HUES6 (cell line): ENCODE measurements around the gene NOP10.
"Not testable (repeated sequence)": the region's sequence is repeated elsewhere in the genome, so short reads cannot be mapped to it uniquely, and the experiment has no call there.

Experiments used
- H3K27ac ChIP-seq: 2 replicates; pipeline ENCODE4 v1.7.0; 2013; ENCODE audit warnings: low read depth, mild to moderate bottlenecking, low read length, inconsistent platforms
- H3K27me3 ChIP-seq: 2 replicates; pipeline ENCODE4 v1.6.1; 2013; ENCODE audit warnings: low read length; ENCODE audit not compliant: control insufficient read depth, insufficient read depth
- H3K36me3 ChIP-seq: 2 replicates; pipeline ENCODE4 v1.6.1; 2013; ENCODE audit warnings: low read length; ENCODE audit not compliant: control insufficient read depth, insufficient read depth
- H3K4me1 ChIP-seq: 2 replicates; pipeline ENCODE4 v1.6.1; 2013; ENCODE audit warnings: low read length; ENCODE audit not compliant: control insufficient read depth, insufficient read depth
- H3K4me3 ChIP-seq: 2 replicates; pipeline ENCODE4 v1.5.1; 2013; ENCODE audit warnings: low read depth, low read length
- H3K9ac ChIP-seq: one replicate; pipeline ENCODE4 v1.6.1; 2013; ENCODE audit warnings: mild to moderate bottlenecking, low read length
- H3K9me3 ChIP-seq: 2 replicates; pipeline ENCODE4 v1.6.1; 2013; ENCODE audit warnings: low read depth, low read length; ENCODE audit not compliant: control insufficient read depth, insufficient read depth

The NOP10 gene

GRCh38 chr15:34358367-34358766, 15.4 kb upstream of the NOP10 start:
- no peaks in the 10 kb centered on the region for H3K9me3 ChIP-seq
- H3K27me3 ChIP-seq, result no peaks in the 10 kb centered on the region
- no peak overlapping the region for H3K9ac ChIP-seq
- no peak overlapping the region for H3K27ac ChIP-seq
- no peak overlapping the region for H3K4me3 ChIP-seq
- no peaks in the 10 kb centered on the region for H3K4me1 ChIP-seq
- H3K36me3 ChIP-seq, result peaks cover 82% of the 10 kb centered on the region

GRCh38 chr15:34357653-34358052, 14.7 kb upstream of the NOP10 start:
- H3K9ac ChIP-seq, result no peak overlapping the region
- H3K27me3 ChIP-seq, result no peaks in the 10 kb centered on the region
- peaks cover 76% of the 10 kb centered on the region for H3K36me3 ChIP-seq
- H3K4me3 ChIP-seq, result no peak overlapping the region
- H3K4me1 ChIP-seq, result no peaks in the 10 kb centered on the region
- no peaks in the 10 kb centered on the region for H3K9me3 ChIP-seq
- no peak overlapping the region for H3K27ac ChIP-seq

GRCh38 chr15:34355241-34355640, 12.3 kb upstream of the NOP10 start:
- Histone ChIP-seq H3K27ac (no peak overlapping the region), H3K27me3 (no peaks in the 10 kb centered on the region), H3K9me3 (no peaks in the 10 kb centered on the region), H3K4me1 (no peaks in the 10 kb centered on the region), H3K36me3 (peaks cover 55% of the 10 kb centered on the region), H3K4me3 (no peak overlapping the region), H3K9ac (no peak overlapping the region)

- Histone ChIP-seq H3K27ac (no peak overlapping the region), H3K4me3 (no peak overlapping the region), H3K4me1 (no peaks in the 10 kb centered on the region), H3K9me3 (no peaks in the 10 kb centered on the region), H3K27me3 (no peaks in the 10 kb centered on the region), H3K36me3 (peaks cover 46% of the 10 kb centered on the region), H3K9ac (no peak overlapping the region)
Measured at GRCh38 chr15:34354286-34354685, 11.3 kb upstream of the NOP10 start.

- Histone ChIP-seq H3K27me3 (no peaks in the 10 kb centered on the region), H3K9me3 (no peaks in the 10 kb centered on the region), H3K4me1 (no peaks in the 10 kb centered on the region), H3K9ac (no peak overlapping the region), H3K4me3 (no peak overlapping the region), H3K27ac (no peak overlapping the region), H3K36me3 (peaks cover 42% of the 10 kb centered on the region)
Measured at GRCh38 chr15:34353627-34354026, 10.7 kb upstream of the NOP10 start.

GRCh38 chr15:34352996-34353395, 10.1 kb upstream of the NOP10 start:
- H3K9ac ChIP-seq, H3K4me3 ChIP-seq: not testable (repeated sequence)
- peaks cover 41% of the 10 kb centered on the region for H3K36me3 ChIP-seq

GRCh38 chr15:34349769-34350168, 6.8 kb upstream of the NOP10 start:
- H3K27ac ChIP-seq, result no peak overlapping the region
- no peaks in the 10 kb centered on the region for H3K9me3 ChIP-seq
- peaks cover 9% of the 10 kb centered on the region for H3K36me3 ChIP-seq
- H3K4me3 ChIP-seq, result no peak overlapping the region
- H3K9ac ChIP-seq, result no peak overlapping the region
- no peaks in the 10 kb centered on the region for H3K27me3 ChIP-seq
- H3K4me1 ChIP-seq, result peaks cover 8% of the 10 kb centered on the region

More at GRCh38 chr15:34352996-34353395, 10.1 kb upstream of the NOP10 start:
- not testable (repeated sequence) for H3K4me1 ChIP-seq, H3K9me3 ChIP-seq, H3K27me3 ChIP-seq, H3K27ac ChIP-seq

- H3K27me3 ChIP-seq, result no peaks in the 10 kb centered on the region
- H3K4me1 ChIP-seq, result peaks cover 8% of the 10 kb centered on the region
- H3K9ac ChIP-seq, result no peak overlapping the region
- no peaks in the 10 kb centered on the region for H3K9me3 ChIP-seq
- H3K27ac ChIP-seq, result no peak overlapping the region
- H3K36me3 ChIP-seq, result 0 out of 2 replicates have a peak, but pooled peaks cover 2% of the 10 kb centered on the region
- no peak overlapping the region for H3K4me3 ChIP-seq
Measured at GRCh38 chr15:34348735-34349300, 5.9 kb upstream of the NOP10 start.

- Histone ChIP-seq H3K4me1 (peaks cover 8% of the 10 kb centered on the region), H3K27ac (no peak overlapping the region), H3K9me3 (no peaks in the 10 kb centered on the region), H3K4me3 (no peak overlapping the region), H3K27me3 (no peaks in the 10 kb centered on the region), H3K36me3 (no peaks in the 10 kb centered on the region), H3K9ac (no peak overlapping the region)
Measured at GRCh38 chr15:34347951-34348638, 5.2 kb upstream of the NOP10 start.

GRCh38 chr15:34342213-34342736, 661 bp downstream of the NOP10 start:
- Histone ChIP-seq H3K27ac (peak overlapping the region; percentile 47; the same call in 1 of the 2 replicates), H3K9ac (peak overlapping the region; percentile 90), H3K36me3 (peaks cover 14% of the 10 kb centered on the region), H3K4me3 (peak overlapping the region; percentile 80)
- H3K9me3 ChIP-seq, H3K27me3 ChIP-seq, H3K4me1 ChIP-seq: not testable (repeated sequence)

GRCh38 chr15:34341381-34342212, 1.3 kb downstream of the NOP10 start:
- peak overlapping the region; percentile 80 for H3K4me3 ChIP-seq
- peaks cover 6% of the 10 kb centered on the region; the same call in 1 of the 2 replicates for H3K27me3 ChIP-seq
- no peak overlapping the region for H3K9ac ChIP-seq
- H3K27ac ChIP-seq, result no peak overlapping the region
- H3K4me1 ChIP-seq, result peaks cover 13% of the 10 kb centered on the region
- H3K36me3 ChIP-seq, result peaks cover 14% of the 10 kb centered on the region
- H3K9me3 ChIP-seq, result no peaks in the 10 kb centered on the region
